Neural cell (in vitro differentiated cells): ENCODE results near the gene PPP2R2D. TPM values are rescaled to one million over a fixed set of nuclear protein-coding genes. Genes with fewer than 3 reads are reported as not detected.

Experiments used
- H2AFZ ChIP-seq: fragments of 200-600, 300-800 bp; sonication (generic), shearing (Covaris generic); 2 replicates; pipeline ENCODE4 v1.6.0; 2014; ENCODE audit warnings: low read depth, mild to moderate bottlenecking, antibody characterized with exemption, low read length, moderate library complexity
- H3F3A ChIP-seq: fragments of 200-600 bp; shearing (Covaris generic); 2 replicates; pipeline ENCODE4 v1.6.1; 2016; ENCODE audit warnings: mild to moderate bottlenecking, moderate library complexity, mixed read lengths, antibody characterized with exemption, low read length; ENCODE audit not compliant: insufficient read depth, poor library complexity, severe bottlenecking
- H3K27ac ChIP-seq: fragments of 200-600, 300-800 bp; sonication (generic), shearing (Covaris generic); 2 replicates; pipeline ENCODE4 v1.5.1; 2014; ENCODE audit warnings: mild to moderate bottlenecking, low read length, moderate library complexity
- H3K27me3 ChIP-seq: fragments of 300-800, 200-600 bp; sonication (generic), shearing (Covaris generic); 2 replicates; pipeline ENCODE4 v1.6.0; 2014; ENCODE audit warnings: mild to moderate bottlenecking, low read depth, low read length, moderate library complexity; ENCODE audit not compliant: insufficient read depth
- H3K36me3 ChIP-seq: fragments of 300-800, 200-600 bp; sonication (generic), shearing (Covaris generic); 2 replicates; pipeline ENCODE4 v1.5.1; 2014; ENCODE audit warnings: mild to moderate bottlenecking, antibody characterized with exemption, low read length, moderate library complexity; ENCODE audit not compliant: insufficient read depth
- H3K4me2 ChIP-seq: fragments of 300-800, 200-600 bp; sonication (generic), shearing (Covaris generic); 2 replicates; pipeline ENCODE4 v1.6.0; 2014; ENCODE audit warnings: mild to moderate bottlenecking, low read length
- H3K4me3 ChIP-seq: fragments of 300-800, 200-600 bp; sonication (generic), shearing (Covaris generic); 2 replicates; pipeline ENCODE4 v1.5.1; 2014; ENCODE audit warnings: mild to moderate bottlenecking, low read length, moderate library complexity
- H3K79me2 ChIP-seq: fragments of 200-600 bp; shearing (Covaris generic); replicated peaks from 2 replicates; pipeline ENCODE4 v1.6.0; 2014; ENCODE audit warnings: mild to moderate bottlenecking, low read length, moderate library complexity; ENCODE audit not compliant: insufficient read depth
- H3K9ac ChIP-seq: fragments of 300-800, 200-600 bp; sonication (generic), shearing (Covaris generic); 2 replicates; pipeline ENCODE4 v1.6.1; 2016; ENCODE audit warnings: mild to moderate bottlenecking, low read length, mixed read lengths
- H3K9me2 ChIP-seq: fragments of 200-600 bp; shearing (Covaris generic); 2 replicates; pipeline ENCODE4 v1.6.1; 2016; ENCODE audit warnings: mild to moderate bottlenecking, low read length, mixed read lengths; ENCODE audit not compliant: insufficient read depth
- H3K9me3 ChIP-seq: fragments of 200-600, 300-800 bp; sonication (generic), shearing (Covaris generic); 2 replicates; pipeline ENCODE4 v1.6.1; 2016; ENCODE audit warnings: mild to moderate bottlenecking, mixed run types, low read length, moderate library complexity, mixed read lengths
- H4K20me1 ChIP-seq: fragments of 200-600 bp; shearing (Covaris generic); 2 replicates; pipeline ENCODE4 v1.6.1; 2016; ENCODE audit warnings: mild to moderate bottlenecking, mixed run types; ENCODE audit not compliant: insufficient read depth
- CTCF ChIP-seq: fragments of 450-650 bp; IDR thresholded peaks from 2 replicates; pipeline ENCODE4 v1.5.1; 2014; ENCODE audit warnings: antibody characterized with exemption, mild to moderate bottlenecking, moderate library complexity; ENCODE audit not compliant: poor library complexity, severe bottlenecking
- EP300 ChIP-seq: fragments of 450-650 bp; conservative IDR thresholded peaks from 2 replicates; pipeline ENCODE4 v1.6.1; 2014; ENCODE audit warnings: antibody characterized with exemption, mild to moderate bottlenecking, moderate library complexity; ENCODE audit not compliant: poor library complexity, severe bottlenecking
- EZH2 ChIP-seq: fragments of 200-600, 300-800 bp; shearing (Covaris generic), sonication (generic); IDR thresholded peaks from 2 replicates; pipeline ENCODE4 v1.6.1; 2014; ENCODE audit warnings: antibody characterized with exemption, low read length, borderline replicate concordance, mild to moderate bottlenecking; ENCODE audit not compliant: insufficient read depth, poor library complexity, severe bottlenecking
- MXI1 ChIP-seq: fragments of 450-650 bp; conservative IDR thresholded peaks from 2 replicates; pipeline ENCODE4 v1.6.1; 2014; ENCODE audit warnings: antibody characterized with exemption, mild to moderate bottlenecking; ENCODE audit not compliant: poor library complexity, severe bottlenecking
- POLR2AphosphoS5 ChIP-seq: IDR thresholded peaks from 2 replicates; pipeline ENCODE4 v1.6.1; 2012
- RAD21 ChIP-seq: fragments of 450-650 bp; conservative IDR thresholded peaks from 2 replicates; pipeline ENCODE4 v1.6.1; 2014; ENCODE audit warnings: antibody characterized with exemption, mild to moderate bottlenecking, moderate library complexity
- REST ChIP-seq: IDR thresholded peaks from 2 replicates; pipeline ENCODE4 v1.6.1; 2012; ENCODE audit warnings: borderline replicate concordance
- SMC3 ChIP-seq: fragments of 450-650 bp; conservative IDR thresholded peaks from 2 replicates; pipeline ENCODE4 v1.6.1; 2014; ENCODE audit warnings: antibody characterized with exemption, mild to moderate bottlenecking, moderate library complexity; ENCODE audit not compliant: poor library complexity
- TAF1 ChIP-seq: IDR thresholded peaks from 2 replicates; pipeline ENCODE4 v1.6.1; 2012; ENCODE audit warnings: low read depth
- polyA plus RNA-seq: library from polyadenylated mRNA; depleted of rRNA; stranded (reverse); fragments of >200 nt; gene quantifications from 2 replicates; pipeline ENCODE4 v1.2.3, GENCODE V29; 2014

Gene PPP2R2D
- polyA plus RNA-seq, 1 donor from 2014 or later, result 71.7 TPM

DNA sequence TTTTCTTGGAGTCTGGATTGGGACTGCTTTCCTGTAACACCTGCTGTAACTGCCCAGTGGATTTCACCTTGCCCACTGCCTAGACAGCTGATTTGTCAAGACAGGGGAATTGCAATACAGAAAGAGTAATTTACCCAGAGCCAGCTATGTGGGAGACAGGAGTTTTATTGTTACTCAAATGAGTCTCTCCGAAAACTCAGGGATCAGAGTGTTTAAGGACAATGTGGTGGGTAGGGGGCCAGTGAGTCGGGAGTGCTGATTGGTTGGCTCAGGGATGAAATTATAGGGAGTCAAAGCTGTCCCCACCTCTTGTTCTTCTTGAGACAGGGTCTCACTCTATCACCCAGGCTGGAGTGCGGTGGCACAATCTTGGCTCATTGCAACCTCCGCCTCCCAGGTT lies 106.2 kb downstream of the PPP2R2D start:
- Histone ChIP-seq H3K27me3 (no peaks in the 10 kb centered on the region), H3K9me3 (no peaks in the 10 kb centered on the region), H4K20me1 (no peaks in the 10 kb centered on the region), H3K79me2 (no peaks in the 10 kb centered on the region), H3K4me3 (no peak overlapping the region), H3K36me3 (no peaks in the 10 kb centered on the region), H3K9me2 (no peaks in the 10 kb centered on the region), H3K9ac (no peak overlapping the region), H3K27ac (no peak overlapping the region), H2AFZ (no peak overlapping the region), H3K4me2 (no peak overlapping the region), H3F3A (no peaks in the 10 kb centered on the region)
- TF ChIP-seq RAD21, result no peak
- no peak for TF ChIP-seq POLR2AphosphoS5
- TF ChIP-seq EP300, result no peak
- TF ChIP-seq SMC3, result no peak
- no peak for TF ChIP-seq MXI1
- no peak for TF ChIP-seq TAF1
- no peak for TF ChIP-seq REST
- TF ChIP-seq CTCF, result no peak
- TF ChIP-seq EZH2, result no peak

- H3K9me3 ChIP-seq, result no peaks in the 10 kb centered on the region
Measured at GRCh38 chr10:132007681-132008080, 106.9 kb downstream of the PPP2R2D start.

More at GRCh38 chr10:132007681-132008080, 106.9 kb downstream of the PPP2R2D start:
- Histone ChIP-seq H3K4me2 (no peak overlapping the region), H4K20me1 (no peaks in the 10 kb centered on the region), H3K36me3 (no peaks in the 10 kb centered on the region), H3K27me3 (no peaks in the 10 kb centered on the region), H3K4me3 (no peak overlapping the region), H3F3A (no peaks in the 10 kb centered on the region), H3K9ac (no peak overlapping the region), H3K79me2 (no peaks in the 10 kb centered on the region), H3K9me2 (no peaks in the 10 kb centered on the region), H2AFZ (no peak overlapping the region), H3K27ac (no peak overlapping the region)
- TF ChIP-seq EP300 (no peak), EZH2 (no peak), CTCF (no peak), MXI1 (no peak), SMC3 (no peak), POLR2AphosphoS5 (no peak)

Other genes starting within 250 kb of the PPP2R2D start
- 77.1 and 95.9 TPM in 2 replicates for gene BNIP3, start 80.9 kb downstream of the PPP2R2D start, polyA plus RNA-seq
- gene JAKMIP3, start 164.9 kb downstream of the PPP2R2D start, polyA plus RNA-seq, result 5.1 and 6.3 TPM in 2 replicates